GM20000 (cell line): ENCODE results near the gene ABI3BP.

ENCODE experiments used
- DNase-seq: peaks from one replicate; pipeline ENCODE4 v3.0.0; 2012; ENCODE audit warnings: low spot score
- CTCF ChIP-seq: IDR thresholded peaks from 2 replicates; pipeline ENCODE4 v1.5.1; 2012; ENCODE audit warnings: mild to moderate bottlenecking, control low read depth; ENCODE audit errors: extremely low read depth, missing control alignments

The ABI3BP gene

DNA sequence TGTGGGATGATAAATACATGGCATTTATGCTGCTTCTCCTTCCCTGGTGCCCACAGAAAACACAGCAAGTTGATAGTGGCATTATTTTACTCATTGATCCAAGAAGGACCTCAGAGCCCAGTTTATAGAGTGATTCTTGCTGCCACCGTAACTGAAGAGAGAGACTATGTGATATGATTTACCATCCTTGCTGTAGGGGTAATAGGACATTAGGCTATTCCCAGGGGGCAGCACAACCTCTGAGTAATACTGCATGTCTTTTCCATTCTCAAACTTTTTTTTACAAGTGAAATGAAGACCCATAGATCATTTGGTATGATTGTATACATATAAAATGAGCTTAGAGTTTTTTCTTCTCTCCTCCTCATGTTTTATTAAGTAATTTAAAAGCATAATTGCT, 136.4 kb downstream of the ABI3BP start:
- TF ChIP-seq CTCF: no peak
- DNase-seq: no peak

- DNase-seq: no peak
- no peak for TF ChIP-seq CTCF
These were observed 140.4 kb downstream of the ABI3BP start for GRCh38 chr3:100852840-100853239.

- TF ChIP-seq CTCF: no peak
- no peak for DNase-seq
These were observed 142.5 kb downstream of the ABI3BP start for GRCh38 chr3:100850701-100851100.

GRCh38 chr3:100850156-100850555, 143.1 kb downstream of the ABI3BP start:
- TF ChIP-seq CTCF: no peak
- DNase-seq: no peak

DNA sequence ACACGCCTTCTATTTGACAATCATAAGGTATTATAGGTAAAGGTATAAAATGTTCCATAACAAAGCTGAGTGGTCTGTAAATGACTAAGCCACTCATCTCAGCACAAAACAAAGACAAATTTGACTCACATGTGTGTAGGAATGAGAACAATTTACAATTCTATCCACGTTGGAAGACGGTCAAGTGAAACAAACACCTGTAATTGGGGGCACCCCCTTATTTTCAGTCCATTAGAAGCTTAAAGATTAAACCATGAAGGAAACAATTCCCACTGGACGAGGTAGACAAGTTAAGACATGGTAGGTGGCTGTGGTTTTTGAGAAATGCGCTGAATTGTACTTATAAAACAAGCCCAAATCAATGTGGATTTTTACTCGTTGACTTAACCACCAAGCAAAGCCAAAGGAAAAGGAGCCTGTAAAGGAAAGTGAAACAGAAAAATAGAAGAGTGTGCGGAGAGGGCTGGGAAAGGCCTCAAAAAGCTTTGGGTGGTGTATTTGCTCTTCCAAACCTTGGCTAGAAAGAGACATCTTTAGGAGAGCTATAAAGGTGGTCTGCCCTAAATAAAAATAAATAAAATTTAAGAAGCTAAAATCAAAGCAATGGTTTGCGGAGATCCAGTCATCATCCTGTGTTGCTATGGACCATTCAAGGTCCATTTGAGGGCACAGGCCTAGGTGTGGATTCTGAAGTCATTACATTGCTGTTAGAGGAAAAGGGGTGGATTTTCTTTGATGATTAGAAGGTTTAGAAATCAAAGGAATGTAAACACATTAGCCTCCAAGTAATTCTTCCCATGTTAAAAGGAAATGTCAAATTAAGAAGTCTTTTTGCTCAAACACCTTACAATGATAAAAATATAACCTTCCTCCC, 148.9 kb downstream of the ABI3BP start:
- DNase-seq: no peak

GRCh38 chr3:100838157-100838556, 155.1 kb downstream of the ABI3BP start:
- DNase-seq: no peak
- no peak for TF ChIP-seq CTCF

More for the DNA sequence above, 148.9 kb downstream of the ABI3BP start:
- TF ChIP-seq CTCF: no peak

DNA sequence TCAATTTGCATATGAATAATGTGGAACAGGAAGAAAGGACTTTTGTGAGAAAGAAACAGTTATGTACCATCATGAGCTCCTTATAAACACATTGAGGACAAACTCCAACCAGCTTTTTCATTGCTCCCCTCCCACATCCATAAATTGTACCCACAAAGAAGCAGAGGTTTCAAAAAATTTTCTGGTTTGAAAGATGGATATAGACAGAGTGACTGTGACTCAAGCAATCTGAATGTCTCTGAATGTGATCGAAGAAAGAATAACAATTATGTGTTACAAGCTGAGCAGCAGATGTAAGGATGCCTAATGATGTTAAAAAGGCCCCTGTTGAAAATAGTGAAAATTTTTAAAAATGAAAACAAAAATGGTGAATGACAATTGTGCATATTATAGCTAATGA, 156.6 kb downstream of the ABI3BP start:
- no peak for DNase-seq

More for the DNA sequence above, 156.6 kb downstream of the ABI3BP start:
- no peak for TF ChIP-seq CTCF
